ENCODE data around the gene LPAR6.
"Not testable (repeated sequence)": the region's sequence is repeated elsewhere in the genome, so short reads cannot be mapped to it uniquely, and the experiment has no call there.

The LPAR6 gene

GRCh38 chr13:48424212-48424611 lies 11.3 kb upstream of the LPAR6 start:
- in situ Hi-C loops (cut with HindIII; ENCODE audit: low pct_ligation_motif_present, low pct_unique_long_range_greater_than_20kb, low sequenced_read_pairs): no loop called here
- DNase-seq: no peak

DNA sequence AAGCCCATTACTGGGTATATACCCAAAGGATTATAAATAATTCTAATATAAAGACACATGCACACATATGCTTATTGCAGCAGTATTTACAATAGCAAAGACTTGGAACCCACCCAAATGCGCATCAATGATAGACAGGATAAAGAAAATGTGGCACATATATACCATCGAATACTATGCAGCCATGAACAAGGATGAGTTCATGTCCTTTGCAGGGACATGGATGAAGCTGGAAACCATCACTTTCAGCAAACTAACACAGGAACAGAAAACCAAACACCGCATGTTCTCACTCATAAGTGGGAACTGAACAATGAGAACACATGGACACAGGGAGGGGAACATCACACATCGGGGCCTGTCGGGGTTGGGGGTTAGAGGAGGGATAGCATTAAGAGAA lies 9.1 kb upstream of the LPAR6 start:
- DNase-seq; in situ Hi-C loops (cut with HindIII; ENCODE audit: low pct_ligation_motif_present, low pct_unique_long_range_greater_than_20kb, low sequenced_read_pairs): not testable (repeated sequence)

- in situ Hi-C loops (cut with HindIII; ENCODE audit: low pct_ligation_motif_present, low pct_unique_long_range_greater_than_20kb, low sequenced_read_pairs): no loop called here
- DNase-seq: no peak
Observed at GRCh38 chr13:48415516-48415915, 2.6 kb upstream of the LPAR6 start.

DNA sequence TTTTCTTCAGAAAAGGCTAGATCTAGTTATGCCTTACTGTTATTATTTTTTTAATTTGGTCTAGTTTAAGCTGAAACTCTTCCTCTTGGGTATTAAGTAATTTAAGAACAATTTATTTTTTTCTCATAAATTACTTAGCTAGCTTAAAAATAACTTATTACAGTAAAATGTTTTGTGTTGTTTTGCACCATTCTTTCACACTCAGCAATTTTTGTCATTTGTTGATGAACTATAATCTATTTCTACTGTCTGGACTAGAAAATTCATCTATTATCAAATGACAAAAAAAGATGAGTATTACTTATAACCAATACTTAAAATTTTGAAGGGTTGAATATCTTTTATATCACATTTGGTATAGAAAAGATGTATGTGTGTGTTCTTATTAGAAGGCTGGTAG lies 1.6 kb upstream of the LPAR6 start:
- DNase-seq: no peak

GRCh38 chr13:48411841-48412531 lies 927 bp downstream of the LPAR6 start:
- DNase-seq: peak; percentile 17
- in situ Hi-C loops (cut with HindIII; ENCODE audit: low pct_ligation_motif_present, low pct_unique_long_range_greater_than_20kb, low sequenced_read_pairs): no loop called here

More for the DNA sequence above, 1.6 kb upstream of the LPAR6 start:
- in situ Hi-C loops (cut with HindIII; ENCODE audit: low pct_ligation_motif_present, low pct_unique_long_range_greater_than_20kb, low sequenced_read_pairs): no loop called here

GRCh38 chr13:48411147-48411794 lies 1.6 kb downstream of the LPAR6 start:
- in situ Hi-C loops (cut with HindIII; ENCODE audit: low pct_ligation_motif_present, low pct_unique_long_range_greater_than_20kb, low sequenced_read_pairs): no loop called here
- DNase-seq: no peak

- in situ Hi-C loops (cut with HindIII; ENCODE audit: low pct_ligation_motif_present, low pct_unique_long_range_greater_than_20kb, low sequenced_read_pairs): no loop called here
- no peak for DNase-seq
Observed at GRCh38 chr13:48410199-48410598, 2.7 kb downstream of the LPAR6 start.

DNA sequence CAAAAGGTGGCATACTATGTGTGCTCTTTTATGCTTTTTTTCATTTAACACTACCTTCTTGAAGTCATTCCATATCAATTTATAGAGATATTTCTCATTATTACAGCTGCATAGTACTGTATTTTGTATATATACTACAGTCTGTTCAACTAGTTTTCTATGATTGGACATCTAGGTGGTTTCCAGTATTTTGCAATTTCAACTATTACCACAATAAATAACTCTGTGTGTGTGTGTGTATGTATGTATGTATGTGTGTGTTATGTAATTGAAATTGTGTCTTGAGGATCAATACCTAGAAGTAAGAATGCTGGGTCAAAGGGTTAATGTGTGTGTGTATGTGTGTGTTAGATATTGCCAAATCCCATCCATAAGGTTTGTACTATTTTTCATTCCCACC lies 7.0 kb downstream of the LPAR6 start:
- in situ Hi-C loops (cut with HindIII; ENCODE audit: low pct_ligation_motif_present, low pct_unique_long_range_greater_than_20kb, low sequenced_read_pairs): no loop called here
- DNase-seq: no peak

DNA sequence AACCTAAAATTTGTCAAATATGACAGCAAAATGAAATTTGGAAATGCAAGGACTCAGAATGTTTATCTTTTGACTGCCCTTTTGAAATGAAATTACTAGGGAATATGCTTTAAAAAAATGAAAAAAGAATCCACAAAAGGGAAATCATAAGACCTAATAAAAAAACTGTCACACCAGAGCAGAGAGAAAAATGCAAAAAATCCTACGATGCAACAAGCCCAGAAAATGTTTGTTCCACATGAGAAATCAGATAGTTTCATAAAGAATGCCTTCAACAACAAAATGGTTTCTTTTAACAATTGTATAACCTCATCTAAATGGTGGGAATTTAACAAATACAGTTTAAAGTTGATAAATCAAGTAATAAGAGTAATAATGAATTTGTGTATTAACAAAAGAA lies 8.0 kb downstream of the LPAR6 start:
- in situ Hi-C loops (cut with HindIII; ENCODE audit: low pct_ligation_motif_present, low pct_unique_long_range_greater_than_20kb, low sequenced_read_pairs): no loop called here
- DNase-seq: no peak

DNA sequence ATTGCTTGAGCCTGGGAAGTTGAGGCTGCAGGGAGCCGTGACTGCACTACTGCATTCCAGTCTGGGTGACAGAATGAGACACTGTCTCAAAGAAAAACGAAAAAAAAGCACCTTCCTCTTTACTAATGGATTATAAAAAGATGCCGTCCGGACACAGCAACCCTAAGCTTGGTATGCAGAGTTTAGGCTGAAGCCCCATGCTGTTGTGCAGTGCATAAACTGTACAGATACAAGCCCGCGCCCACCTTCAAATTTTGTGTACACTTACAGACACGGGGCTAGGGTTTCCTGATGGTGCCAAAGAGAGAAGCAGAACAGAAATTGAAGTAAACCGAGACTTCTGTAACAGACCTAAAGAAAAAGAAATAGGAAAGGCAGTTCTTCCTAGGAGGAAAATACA lies 9.0 kb downstream of the LPAR6 start:
- DNase-seq: no peak
- in situ Hi-C loops (cut with HindIII; ENCODE audit: low pct_ligation_motif_present, low pct_unique_long_range_greater_than_20kb, low sequenced_read_pairs): no loop called here

DNA sequence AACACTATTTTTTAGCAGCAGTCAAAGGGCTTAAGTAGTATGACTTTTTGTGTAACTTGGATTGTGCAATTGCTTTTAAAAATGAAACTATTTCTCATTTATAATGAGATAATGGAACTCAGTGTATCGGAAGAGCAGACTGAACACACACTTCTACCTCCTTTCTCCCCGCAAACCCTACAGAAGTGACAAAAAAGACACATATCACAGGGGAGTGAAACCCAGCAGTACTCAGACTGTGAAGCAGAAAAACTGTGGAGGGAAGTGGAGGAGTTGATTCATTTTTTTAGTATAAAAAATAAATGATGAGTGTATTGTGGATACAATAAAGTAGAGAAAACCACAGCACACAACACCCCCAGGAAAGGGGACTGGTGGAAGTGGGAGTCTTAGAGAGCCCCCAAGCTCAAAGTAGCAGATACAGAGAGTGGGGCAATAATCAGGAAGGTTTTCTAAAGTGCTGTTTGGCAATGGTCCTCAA lies 9.7 kb downstream of the LPAR6 start:
- DNase-seq: no peak

GRCh38 chr13:48402325-48402932 lies 10.5 kb downstream of the LPAR6 start:
- DNase-seq: no peak
- in situ Hi-C loops (cut with HindIII; ENCODE audit: low pct_ligation_motif_present, low pct_unique_long_range_greater_than_20kb, low sequenced_read_pairs): no loop called here

More for the DNA sequence above, 9.7 kb downstream of the LPAR6 start:
- in situ Hi-C loops (cut with HindIII; ENCODE audit: low pct_ligation_motif_present, low pct_unique_long_range_greater_than_20kb, low sequenced_read_pairs): no loop called here

- in situ Hi-C loops (cut with HindIII; ENCODE audit: low pct_ligation_motif_present, low pct_unique_long_range_greater_than_20kb, low sequenced_read_pairs): no loop called here
- DNase-seq: no peak
Observed at GRCh38 chr13:48401480-48401879, 11.4 kb downstream of the LPAR6 start.

GRCh38 chr13:48400850-48401291 lies 12.0 kb downstream of the LPAR6 start:
- no peak for DNase-seq
- in situ Hi-C loops (cut with HindIII; ENCODE audit: low pct_ligation_motif_present, low pct_unique_long_range_greater_than_20kb, low sequenced_read_pairs): no loop called here

DNA sequence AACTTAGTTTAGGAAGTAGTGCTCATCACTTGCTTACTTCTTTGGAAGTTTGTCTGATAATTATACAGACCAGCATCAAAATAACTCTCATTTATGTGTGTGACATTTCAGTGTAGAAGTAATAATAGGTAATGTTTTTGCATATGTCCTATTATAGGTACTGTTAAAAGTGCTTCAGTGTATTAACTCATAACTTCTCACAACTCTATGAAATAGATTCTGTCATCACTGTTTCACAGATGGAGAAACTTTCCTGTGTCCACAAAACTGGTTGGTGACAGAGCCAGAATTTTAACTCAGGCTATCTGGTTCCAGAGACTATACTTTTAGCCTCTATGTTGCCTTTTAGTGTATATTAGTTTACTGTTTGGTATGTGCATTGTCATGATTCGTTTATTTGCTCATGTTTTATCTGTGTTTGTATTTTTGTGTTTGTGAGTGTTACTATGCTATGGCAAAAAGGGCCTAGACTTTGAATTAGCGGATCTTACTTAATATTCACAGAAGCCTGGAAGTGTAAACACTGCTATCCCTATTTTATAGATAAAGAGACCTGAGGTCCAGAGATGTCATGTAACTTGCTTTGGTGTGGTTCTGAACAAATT lies 12.7 kb downstream of the LPAR6 start:
- no peak for DNase-seq
- in situ Hi-C loops (cut with HindIII; ENCODE audit: low pct_ligation_motif_present, low pct_unique_long_range_greater_than_20kb, low sequenced_read_pairs): no loop called here

GRCh38 chr13:48398450-48399095 lies 14.3 kb downstream of the LPAR6 start:
- in situ Hi-C loops (cut with HindIII; ENCODE audit: low pct_ligation_motif_present, low pct_unique_long_range_greater_than_20kb, low sequenced_read_pairs): no loop called here
- DNase-seq: peak; percentile 54

- in situ Hi-C loops (cut with HindIII; ENCODE audit: low pct_ligation_motif_present, low pct_unique_long_range_greater_than_20kb, low sequenced_read_pairs): no loop called here
Observed at GRCh38 chr13:48397744-48398143, 15.2 kb downstream of the LPAR6 start.

DNA sequence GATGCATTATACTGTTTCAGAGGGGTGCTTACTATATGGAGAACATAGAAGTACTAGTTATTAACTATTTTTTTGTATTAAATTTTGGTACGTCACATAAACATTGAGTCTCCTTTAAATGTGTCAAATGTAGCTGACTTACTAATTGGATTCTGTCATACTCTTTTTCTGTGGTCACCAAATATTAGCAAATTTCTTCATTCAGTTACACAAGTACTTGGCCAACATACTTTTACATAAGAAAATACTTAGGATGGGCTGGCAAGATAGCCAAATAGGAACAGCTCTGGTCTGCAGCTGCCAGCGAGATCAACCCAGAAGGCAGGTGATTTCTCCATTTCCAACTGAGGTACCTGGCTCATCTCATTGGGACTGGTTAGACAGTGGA lies 19.2 kb downstream of the LPAR6 start:
- in situ Hi-C loops (cut with HindIII; ENCODE audit: low pct_ligation_motif_present, low pct_unique_long_range_greater_than_20kb, low sequenced_read_pairs): no loop called here

More at GRCh38 chr13:48397744-48398143, 15.2 kb downstream of the LPAR6 start:
- DNase-seq: no peak

More for the DNA sequence above, 19.2 kb downstream of the LPAR6 start:
- DNase-seq: no peak
